Measurements from ENCODE around the gene KCNH4. TPM values are rescaled to one million over a fixed set of nuclear protein-coding genes. Genes with fewer than 3 reads are reported as not detected.
A peak's percentile ranks its signal among the peaks of the same experiment; 100 is the strongest.

KCNH4 gene
- total RNA-seq, 1 experiment from 2014 or later, result 0.24 TPM

- DNase-seq (ENCODE audit: low spot score), result no peak
- no peaks in the 10 kb centered on the region for H3K9me3 Mint-ChIP-seq
- TF ChIP-seq ZNF121 (CRISPR knock-in tag; IDR thresholded peaks at IDR 0.05), result no peak
- CTCF ChIA-PET, result interaction anchor here (0.6 to 2.6 kb wide), 9 partner anchors 9 to 398 kb away, joined by 3 to 16 read pairs (median 4); partner anchors contain the start of genes DHX58, GHDC and KAT2A
- no peak for ATAC-seq
- peaks cover 44% of the 10 kb centered on the region for H3K36me3 Mint-ChIP-seq
- H3K27ac Mint-ChIP-seq, result no peak overlapping the region
- H3K4me1 Mint-ChIP-seq, result peaks cover 20% of the 10 kb centered on the region
- H3K27me3 Mint-ChIP-seq (ENCODE audit: low read depth), result no peaks in the 10 kb centered on the region
- no peak overlapping the region for H3K4me3 Mint-ChIP-seq
- POLR2A ChIA-PET, result no interaction called here
Observed at GRCh38 chr17:42129109-42129837, 51.7 kb downstream of the KCNH4 start.

- ATAC-seq, result no peak
- H3K27ac Mint-ChIP-seq, result no peak overlapping the region
- peaks cover 44% of the 10 kb centered on the region for H3K36me3 Mint-ChIP-seq
- TF ChIP-seq IRF2 (CRISPR knock-in tag; IDR thresholded peaks at IDR 0.05; ENCODE audit: borderline replicate concordance, low read depth), result no peak
- TF ChIP-seq ZNF121 (CRISPR knock-in tag; IDR thresholded peaks at IDR 0.05), result 0 out of 2 replicates have a peak, but pooled peaks have one; percentile 25
- POLR2A ChIA-PET, result no interaction called here
- CTCF ChIA-PET, result interaction anchor here (1.6 kb wide), 1 partner anchor 36 kb away, joined by 3 read pairs; no protein-coding TSS in a partner anchor
- no peak overlapping the region for H3K4me3 Mint-ChIP-seq
- peaks cover 17% of the 10 kb centered on the region for H3K4me1 Mint-ChIP-seq
- no peak for DNase-seq (ENCODE audit: low spot score)
- H3K27me3 Mint-ChIP-seq (ENCODE audit: low read depth), result no peaks in the 10 kb centered on the region
- no peaks in the 10 kb centered on the region for H3K9me3 Mint-ChIP-seq
Observed at GRCh38 chr17:42127414-42127813, 53.5 kb downstream of the KCNH4 start.

GRCh38 chr17:42126836-42127235 is 54.1 kb downstream of the KCNH4 start:
- POLR2A ChIA-PET, result no interaction called here

More at GRCh38 chr17:42126836-42127235, 54.1 kb downstream of the KCNH4 start:
- DNase-seq (ENCODE audit: low spot score) (no peak), ATAC-seq (no peak)
- Mint-ChIP-seq H3K9me3 (no peaks in the 10 kb centered on the region), H3K27me3 (ENCODE audit: low read depth) (no peaks in the 10 kb centered on the region), H3K36me3 (peaks cover 44% of the 10 kb centered on the region), H3K4me3 (no peak overlapping the region), H3K27ac (no peak overlapping the region), H3K4me1 (peaks cover 21% of the 10 kb centered on the region)
- CTCF ChIA-PET, result interaction anchor here (1.6 kb wide), 1 partner anchor 36 kb away, joined by 3 read pairs; no protein-coding TSS in a partner anchor
- no peak for TF ChIP-seq ZBTB21 (CRISPR knock-in tag; IDR thresholded peaks at IDR 0.05; ENCODE audit: borderline replicate concordance)
- no peak for TF ChIP-seq MXD4 (CRISPR knock-in tag; IDR thresholded peaks at IDR 0.05; ENCODE audit: borderline replicate concordance)
- TF ChIP-seq ESRRA (CRISPR knock-in tag; IDR thresholded peaks at IDR 0.05; ENCODE audit: borderline replicate concordance), result no peak
- no peak for TF ChIP-seq ZNF532 (CRISPR knock-in tag; IDR thresholded peaks at IDR 0.05; ENCODE audit: borderline replicate concordance)
- no peak for TF ChIP-seq GRHL2 (CRISPR knock-in tag; IDR thresholded peaks at IDR 0.05; ENCODE audit: insufficient replicate concordance, severe bottlenecking)
- no peak for TF ChIP-seq FOXK1 (CRISPR knock-in tag; IDR thresholded peaks at IDR 0.05)
- no peak for TF ChIP-seq ATF1 (CRISPR knock-in tag; IDR thresholded peaks at IDR 0.05)
- TF ChIP-seq ZNF121 (CRISPR knock-in tag; IDR thresholded peaks at IDR 0.05), result no peak
- no peak for TF ChIP-seq NR1H2 (CRISPR knock-in tag; IDR thresholded peaks at IDR 0.05)
- TF ChIP-seq AFF4 (CRISPR knock-in tag; IDR thresholded peaks at IDR 0.05; ENCODE audit: borderline replicate concordance), result no peak
- TF ChIP-seq ZNF425 (CRISPR knock-in tag; conservative IDR thresholded peaks at IDR 0.05), result no peak
- TF ChIP-seq NR2C2 (CRISPR knock-in tag; IDR thresholded peaks at IDR 0.05), result no peak
- TF ChIP-seq IRF2 (CRISPR knock-in tag; IDR thresholded peaks at IDR 0.05; ENCODE audit: borderline replicate concordance, low read depth), result no peak
- TF ChIP-seq ZNF263 (CRISPR knock-in tag; IDR thresholded peaks at IDR 0.05; ENCODE audit: low read depth), result no peak
- no peak for TF ChIP-seq FOXP1 (CRISPR knock-in tag; IDR thresholded peaks at IDR 0.05; ENCODE audit: borderline replicate concordance)
- no peak for TF ChIP-seq TCF7 (CRISPR knock-in tag; IDR thresholded peaks at IDR 0.05; ENCODE audit: low read depth)
- TF ChIP-seq ATF6 (CRISPR knock-in tag; IDR thresholded peaks at IDR 0.05), result no peak

All from WTC11 (cell line).